ENCODE results near the gene FUT6.
"Not testable (repeated sequence)": the region's sequence is repeated elsewhere in the genome, so short reads cannot be mapped to it uniquely, and the experiment has no call there.

Gene FUT6

DNA sequence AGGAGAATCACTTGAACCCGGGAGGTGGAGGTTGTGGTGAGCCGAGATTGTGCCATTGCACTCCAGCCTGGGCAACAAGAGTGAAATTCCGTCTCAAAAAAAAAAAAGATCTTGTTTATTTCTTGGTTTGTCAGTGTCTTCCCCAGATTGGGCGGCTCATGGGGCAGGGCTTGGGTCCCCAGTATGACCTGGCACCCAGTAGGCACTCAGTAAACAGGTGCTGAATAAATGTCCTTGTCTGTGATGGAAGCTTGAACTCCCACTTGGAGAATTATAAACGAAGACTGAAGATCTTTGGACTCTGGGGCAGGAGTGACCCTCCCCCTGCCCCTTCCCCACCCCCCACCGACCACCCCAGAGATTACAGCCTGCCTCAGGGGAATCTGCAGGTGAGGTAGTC, 40.7 kb upstream of the FUT6 start:
- DNase-seq (ENCODE audit: low read depth): no peak
- no peak for TF ChIP-seq POLR2A (IDR thresholded peaks at IDR 0.05; ENCODE audit: extremely low read depth, insufficient read length)
- TF ChIP-seq, protein P1, sequence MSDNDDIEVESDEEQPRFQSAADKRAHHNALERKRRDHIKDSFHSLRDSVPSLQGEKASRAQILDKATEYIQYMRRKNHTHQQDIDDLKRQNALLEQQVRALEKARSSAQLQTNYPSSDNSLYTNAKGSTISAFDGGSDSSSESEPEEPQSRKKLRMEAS (IDR thresholded peaks at IDR 0.05; ENCODE audit: low read depth, low read length): no peak
- TF ChIP-seq MYC (IDR thresholded peaks at IDR 0.05; ENCODE audit: low read depth, low read length): no peak
- TF ChIP-seq, protein P2, sequence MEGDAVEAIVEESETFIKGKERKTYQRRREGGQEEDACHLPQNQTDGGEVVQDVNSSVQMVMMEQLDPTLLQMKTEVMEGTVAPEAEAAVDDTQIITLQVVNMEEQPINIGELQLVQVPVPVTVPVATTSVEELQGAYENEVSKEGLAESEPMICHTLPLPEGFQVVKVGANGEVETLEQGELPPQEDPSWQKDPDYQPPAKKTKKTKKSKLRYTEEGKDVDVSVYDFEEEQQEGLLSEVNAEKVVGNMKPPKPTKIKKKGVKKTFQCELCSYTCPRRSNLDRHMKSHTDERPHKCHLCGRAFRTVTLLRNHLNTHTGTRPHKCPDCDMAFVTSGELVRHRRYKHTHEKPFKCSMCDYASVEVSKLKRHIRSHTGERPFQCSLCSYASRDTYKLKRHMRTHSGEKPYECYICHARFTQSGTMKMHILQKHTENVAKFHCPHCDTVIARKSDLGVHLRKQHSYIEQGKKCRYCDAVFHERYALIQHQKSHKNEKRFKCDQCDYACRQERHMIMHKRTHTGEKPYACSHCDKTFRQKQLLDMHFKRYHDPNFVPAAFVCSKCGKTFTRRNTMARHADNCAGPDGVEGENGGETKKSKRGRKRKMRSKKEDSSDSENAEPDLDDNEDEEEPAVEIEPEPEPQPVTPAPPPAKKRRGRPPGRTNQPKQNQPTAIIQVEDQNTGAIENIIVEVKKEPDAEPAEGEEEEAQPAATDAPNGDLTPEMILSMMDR (IDR thresholded peaks at IDR 0.05; ENCODE audit: low read depth, low read length): no peak
- H3K4me3 ChIP-seq (ENCODE audit: low read depth, low read length): no peak overlapping the region

DNA sequence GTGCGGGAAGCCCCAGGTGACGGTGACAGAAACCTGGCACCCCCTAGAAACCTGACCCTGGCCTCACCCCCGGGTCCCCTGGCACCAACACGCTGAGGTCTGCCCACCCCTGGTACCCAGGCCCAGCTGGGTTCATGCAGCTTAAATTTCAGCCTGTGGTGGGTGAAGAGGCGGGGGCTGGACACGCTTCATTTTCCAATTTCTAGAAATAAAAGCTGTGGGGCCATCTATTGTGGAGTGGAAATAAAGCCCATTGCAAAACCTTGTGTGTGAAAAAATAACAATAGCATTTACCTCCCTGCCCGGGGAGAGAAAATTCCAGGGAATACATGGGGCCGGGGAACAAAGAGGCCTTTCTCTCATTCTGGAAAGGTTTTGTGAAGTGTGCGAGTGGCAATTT, 38.4 kb upstream of the FUT6 start:
- DNase-seq (ENCODE audit: low read depth): no peak
- H3K4me3 ChIP-seq (ENCODE audit: low read depth, low read length): no peak overlapping the region
- TF ChIP-seq POLR2A (IDR thresholded peaks at IDR 0.05; ENCODE audit: extremely low read depth, insufficient read length): no peak
- no peak for TF ChIP-seq MYC (IDR thresholded peaks at IDR 0.05; ENCODE audit: low read depth, low read length)
- TF ChIP-seq, protein P2 (IDR thresholded peaks at IDR 0.05; ENCODE audit: low read depth, low read length): no peak
- TF ChIP-seq, protein P1 (IDR thresholded peaks at IDR 0.05; ENCODE audit: low read depth, low read length): no peak

DNA sequence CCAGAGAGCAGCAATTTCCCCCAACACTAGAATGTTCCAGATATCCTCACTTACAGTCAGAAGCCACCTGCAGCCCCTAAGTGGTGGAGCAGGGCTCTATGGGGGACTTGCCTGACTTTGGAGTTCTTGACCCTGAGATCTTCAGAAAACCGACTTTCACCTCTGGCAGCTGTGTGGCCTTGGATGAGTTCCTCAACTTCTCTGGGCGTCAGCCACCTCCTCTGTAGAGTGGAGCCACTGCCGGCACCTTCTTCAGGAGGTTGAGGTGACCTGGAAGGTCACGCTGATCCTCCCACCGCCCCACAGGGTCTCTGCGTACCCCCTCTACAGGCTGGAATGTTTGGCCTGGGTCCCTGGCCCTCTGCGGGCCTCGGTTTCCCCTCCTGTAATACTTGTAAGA, 37.9 kb upstream of the FUT6 start:
- no peak for DNase-seq (ENCODE audit: low read depth)
- no peak overlapping the region for H3K4me3 ChIP-seq (ENCODE audit: low read depth, low read length)
- TF ChIP-seq MYC (IDR thresholded peaks at IDR 0.05; ENCODE audit: low read depth, low read length) (no peak), POLR2A (IDR thresholded peaks at IDR 0.05; ENCODE audit: extremely low read depth, insufficient read length) (no peak)
- TF ChIP-seq, protein P1 (IDR thresholded peaks at IDR 0.05; ENCODE audit: low read depth, low read length): no peak
- TF ChIP-seq, protein P2 (IDR thresholded peaks at IDR 0.05; ENCODE audit: low read depth, low read length): no peak

DNA sequence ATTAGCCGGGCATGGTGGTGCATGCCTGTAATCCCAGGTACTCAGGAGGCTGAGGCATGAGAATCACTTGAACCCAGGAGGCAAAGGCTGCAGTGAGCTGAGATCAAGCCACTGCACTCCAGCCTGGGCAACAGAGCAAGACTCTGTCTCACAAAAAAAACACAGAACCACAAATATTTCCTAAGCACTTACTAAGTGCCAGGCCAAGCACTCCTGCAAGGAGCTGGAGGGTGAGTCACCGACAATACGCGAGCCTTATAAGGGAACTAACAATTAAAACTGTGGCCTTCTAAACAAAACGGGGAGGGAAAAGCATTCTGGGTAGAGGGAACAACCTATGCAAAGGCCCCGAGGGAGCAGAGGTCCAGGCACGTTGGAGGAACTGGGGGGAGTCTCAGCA, 35.0 kb upstream of the FUT6 start:
- H3K4me3 ChIP-seq (ENCODE audit: low read depth, low read length): not testable (repeated sequence)
- peak; percentile 68 for DNase-seq (ENCODE audit: low read depth)

DNA sequence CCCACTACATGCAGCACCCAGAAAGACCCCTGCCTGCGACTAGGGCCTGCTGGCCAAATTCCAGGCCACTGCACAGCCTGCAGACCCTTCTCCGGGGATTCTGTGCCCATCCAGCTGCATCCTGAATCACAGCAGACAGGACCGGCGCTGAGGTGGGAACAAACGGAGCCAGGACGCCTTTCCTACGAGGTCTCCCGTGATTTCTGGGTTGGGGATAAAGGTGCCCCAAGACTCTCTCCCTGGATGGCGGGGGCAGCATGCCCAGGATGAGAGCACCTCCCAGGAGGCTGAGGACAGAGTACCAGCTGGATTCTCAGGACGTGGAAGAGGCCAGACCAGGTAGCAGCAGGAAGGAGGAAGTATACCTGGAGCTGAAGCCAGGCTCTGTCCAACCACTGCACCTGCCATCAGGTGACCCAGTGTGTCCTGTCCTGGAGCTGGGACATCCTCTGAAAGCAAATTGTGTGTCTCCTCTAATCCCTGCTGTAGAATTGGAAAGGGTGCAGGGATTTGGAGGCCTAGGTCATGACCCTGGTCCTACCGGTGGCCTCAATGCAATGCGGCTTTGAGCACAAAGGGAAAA, 34.2 kb upstream of the FUT6 start:
- no peak for TF ChIP-seq MYC (IDR thresholded peaks at IDR 0.05; ENCODE audit: low read depth, low read length)
- TF ChIP-seq, protein P2 (IDR thresholded peaks at IDR 0.05; ENCODE audit: low read depth, low read length): no peak
- no peak overlapping the region for H3K4me3 ChIP-seq (ENCODE audit: low read depth, low read length)
- no peak for DNase-seq (ENCODE audit: low read depth)

DNA sequence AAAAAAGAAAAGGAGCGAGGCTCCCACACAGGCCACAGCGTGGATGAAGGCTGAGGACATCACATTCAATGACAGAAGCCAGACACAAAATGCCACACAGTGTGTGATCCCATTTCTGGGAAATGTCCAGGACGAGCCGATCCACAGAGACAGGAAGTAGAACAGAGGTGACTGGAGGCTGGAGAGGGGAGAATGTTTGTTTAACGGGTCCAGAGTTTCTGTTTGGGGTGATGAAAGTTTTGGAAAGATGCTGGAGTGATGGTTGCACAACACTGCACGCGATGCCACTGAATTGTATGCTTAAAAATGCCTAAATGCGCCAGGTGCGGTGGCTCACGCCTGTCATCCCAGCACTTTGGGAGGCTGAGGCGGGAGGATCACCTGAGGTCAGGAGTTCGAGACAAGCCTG, 31.5 kb upstream of the FUT6 start:
- TF ChIP-seq, protein P1 (IDR thresholded peaks at IDR 0.05; ENCODE audit: low read depth, low read length): no peak
- DNase-seq (ENCODE audit: low read depth): no peak
- H3K4me3 ChIP-seq (ENCODE audit: low read depth, low read length): no peak overlapping the region
